ENCODE results near the gene HMGN4. TPM values are rescaled to one million over a fixed set of nuclear protein-coding genes. Genes with fewer than 3 reads are reported as not detected.

HMGN4 gene
- total RNA-seq, 1 donor, result 62.2 TPM

GRCh38 chr6:26563488-26563887 is 25.3 kb downstream of the HMGN4 start:
- Histone ChIP-seq H3K27ac (ENCODE audit: low read depth, low read length) (no peak overlapping the region), H3K4me2 (ENCODE audit: insufficient read depth, low read length) (no peak overlapping the region), H2AFZ (ENCODE audit: low read length) (peak overlapping the region; percentile 41), H3K9me3 (ENCODE audit: low read depth, low read length) (no peaks in the 10 kb centered on the region), H3K36me3 (ENCODE audit: insufficient read depth, low read length) (no peaks in the 10 kb centered on the region), H3K79me2 (ENCODE audit: insufficient read depth, low read length) (no peaks in the 10 kb centered on the region), H3K27me3 (ENCODE audit: insufficient read depth, low read length) (no peaks in the 10 kb centered on the region), H3K4me3 (ENCODE audit: insufficient read depth, low read length) (no peak overlapping the region), H3K4me1 (ENCODE audit: insufficient read depth, low read length) (no peaks in the 10 kb centered on the region), H4K20me1 (ENCODE audit: insufficient read depth, low read length) (no peaks in the 10 kb centered on the region)
- TF ChIP-seq, protein P1, sequence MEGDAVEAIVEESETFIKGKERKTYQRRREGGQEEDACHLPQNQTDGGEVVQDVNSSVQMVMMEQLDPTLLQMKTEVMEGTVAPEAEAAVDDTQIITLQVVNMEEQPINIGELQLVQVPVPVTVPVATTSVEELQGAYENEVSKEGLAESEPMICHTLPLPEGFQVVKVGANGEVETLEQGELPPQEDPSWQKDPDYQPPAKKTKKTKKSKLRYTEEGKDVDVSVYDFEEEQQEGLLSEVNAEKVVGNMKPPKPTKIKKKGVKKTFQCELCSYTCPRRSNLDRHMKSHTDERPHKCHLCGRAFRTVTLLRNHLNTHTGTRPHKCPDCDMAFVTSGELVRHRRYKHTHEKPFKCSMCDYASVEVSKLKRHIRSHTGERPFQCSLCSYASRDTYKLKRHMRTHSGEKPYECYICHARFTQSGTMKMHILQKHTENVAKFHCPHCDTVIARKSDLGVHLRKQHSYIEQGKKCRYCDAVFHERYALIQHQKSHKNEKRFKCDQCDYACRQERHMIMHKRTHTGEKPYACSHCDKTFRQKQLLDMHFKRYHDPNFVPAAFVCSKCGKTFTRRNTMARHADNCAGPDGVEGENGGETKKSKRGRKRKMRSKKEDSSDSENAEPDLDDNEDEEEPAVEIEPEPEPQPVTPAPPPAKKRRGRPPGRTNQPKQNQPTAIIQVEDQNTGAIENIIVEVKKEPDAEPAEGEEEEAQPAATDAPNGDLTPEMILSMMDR (IDR thresholded peaks at IDR 0.05; ENCODE audit: extremely low read depth, low read depth, low read length), result no peak
- DNase-seq (ENCODE audit: insufficient read length, low spot score, missing footprints), result no peak

DNA sequence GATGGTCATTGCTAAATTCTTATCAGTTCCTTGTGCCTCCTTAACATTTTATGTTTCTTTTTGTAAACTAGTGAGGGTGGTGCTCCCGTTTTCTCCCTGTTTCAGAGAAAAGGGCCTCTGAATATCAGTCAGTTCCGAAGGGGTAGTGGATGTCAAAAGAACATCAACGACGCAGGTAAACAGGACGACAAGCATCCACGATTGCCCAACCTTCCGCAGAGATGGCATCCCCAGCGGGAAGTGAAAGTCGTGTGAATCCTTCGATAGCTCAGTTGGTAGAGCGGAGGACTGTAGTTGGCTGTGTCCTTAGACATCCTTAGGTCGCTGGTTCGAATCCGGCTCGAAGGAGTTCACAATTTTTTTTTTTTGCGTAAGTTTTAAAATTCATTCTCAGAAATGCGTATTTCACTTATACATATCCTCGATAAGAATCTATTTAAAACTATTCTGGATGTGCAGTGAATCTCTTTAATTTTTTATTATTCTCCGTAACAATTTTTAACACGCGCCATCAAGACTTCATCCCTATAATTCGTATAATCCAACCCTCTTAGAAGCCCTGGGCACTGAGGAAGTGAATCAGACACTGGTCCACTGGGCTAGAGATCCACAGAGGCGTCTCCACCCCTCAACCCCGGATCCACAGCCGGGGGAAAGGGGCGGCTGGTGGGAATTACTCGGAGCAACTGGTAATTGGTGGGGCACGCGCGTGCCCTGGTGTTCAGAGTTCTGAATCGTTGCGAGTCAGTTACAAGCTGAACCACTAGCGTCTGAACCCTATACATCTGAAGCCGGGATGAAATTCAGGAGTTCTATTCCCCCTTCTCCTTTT is 30.7 kb downstream of the HMGN4 start:
- peak overlapping the region; percentile 97 for H2AFZ ChIP-seq (ENCODE audit: low read length)
- peak overlapping the region; percentile 91 for H3K4me3 ChIP-seq (ENCODE audit: insufficient read depth, low read length)
- H3K9me3 ChIP-seq (ENCODE audit: low read depth, low read length), result no peaks in the 10 kb centered on the region
- TF ChIP-seq, protein P1 (IDR thresholded peaks at IDR 0.05; ENCODE audit: extremely low read depth, low read depth, low read length), result peak; percentile 46
- DNase-seq (ENCODE audit: insufficient read length, low spot score, missing footprints), result peak; percentile 73
- no peaks in the 10 kb centered on the region for H3K36me3 ChIP-seq (ENCODE audit: insufficient read depth, low read length)
- no peaks in the 10 kb centered on the region for H4K20me1 ChIP-seq (ENCODE audit: insufficient read depth, low read length)
- peak overlapping the region; percentile 20 for H3K27ac ChIP-seq (ENCODE audit: low read depth, low read length)
- H3K4me2 ChIP-seq (ENCODE audit: insufficient read depth, low read length), result peak overlapping the region; percentile 94
- peaks cover 6% of the 10 kb centered on the region for H3K4me1 ChIP-seq (ENCODE audit: insufficient read depth, low read length)
- H3K79me2 ChIP-seq (ENCODE audit: insufficient read depth, low read length), result no peaks in the 10 kb centered on the region
- H3K27me3 ChIP-seq (ENCODE audit: insufficient read depth, low read length), result no peaks in the 10 kb centered on the region

DNA sequence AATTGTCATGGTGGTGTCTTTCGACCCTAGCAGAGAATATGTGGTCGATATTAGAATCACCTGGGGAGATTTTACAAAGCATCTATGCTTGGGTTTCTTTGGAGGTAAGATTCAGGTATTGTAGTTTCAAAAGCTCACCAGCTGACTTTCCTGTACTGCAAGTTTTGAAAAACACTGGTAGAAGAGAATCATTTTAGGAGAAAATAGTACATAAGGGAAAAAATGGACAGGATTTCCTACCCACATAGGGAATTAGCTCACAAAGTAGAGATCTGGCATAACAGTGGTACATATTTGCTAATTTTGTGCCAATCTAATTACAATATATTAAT is 31.2 kb downstream of the HMGN4 start:
- no peaks in the 10 kb centered on the region for H3K79me2 ChIP-seq (ENCODE audit: insufficient read depth, low read length)
- no peaks in the 10 kb centered on the region for H3K36me3 ChIP-seq (ENCODE audit: insufficient read depth, low read length)
- H2AFZ ChIP-seq (ENCODE audit: low read length), result peak overlapping the region; percentile 88
- H3K27ac ChIP-seq (ENCODE audit: low read depth, low read length), result no peak overlapping the region
- peaks cover 6% of the 10 kb centered on the region for H3K4me1 ChIP-seq (ENCODE audit: insufficient read depth, low read length)
- H4K20me1 ChIP-seq (ENCODE audit: insufficient read depth, low read length), result no peaks in the 10 kb centered on the region
- no peaks in the 10 kb centered on the region for H3K9me3 ChIP-seq (ENCODE audit: low read depth, low read length)
- peak overlapping the region; percentile 94 for H3K4me2 ChIP-seq (ENCODE audit: insufficient read depth, low read length)
- peak overlapping the region; percentile 91 for H3K4me3 ChIP-seq (ENCODE audit: insufficient read depth, low read length)
- no peaks in the 10 kb centered on the region for H3K27me3 ChIP-seq (ENCODE audit: insufficient read depth, low read length)
- DNase-seq (ENCODE audit: insufficient read length, low spot score, missing footprints), result no peak
- TF ChIP-seq, protein P1 (IDR thresholded peaks at IDR 0.05; ENCODE audit: extremely low read depth, low read depth, low read length), result no peak

- H3K36me3 ChIP-seq (ENCODE audit: insufficient read depth, low read length), result no peaks in the 10 kb centered on the region
- no peak overlapping the region for H3K4me2 ChIP-seq (ENCODE audit: insufficient read depth, low read length)
- TF ChIP-seq, protein P1 (IDR thresholded peaks at IDR 0.05; ENCODE audit: extremely low read depth, low read depth, low read length), result no peak
- H3K4me3 ChIP-seq (ENCODE audit: insufficient read depth, low read length), result no peak overlapping the region
- H3K79me2 ChIP-seq (ENCODE audit: insufficient read depth, low read length), result no peaks in the 10 kb centered on the region
- no peak overlapping the region for H2AFZ ChIP-seq (ENCODE audit: low read length)
- H4K20me1 ChIP-seq (ENCODE audit: insufficient read depth, low read length), result no peaks in the 10 kb centered on the region
- DNase-seq (ENCODE audit: insufficient read length, low spot score, missing footprints), result no peak
- no peak overlapping the region for H3K27ac ChIP-seq (ENCODE audit: low read depth, low read length)
- no peaks in the 10 kb centered on the region for H3K27me3 ChIP-seq (ENCODE audit: insufficient read depth, low read length)
- peaks cover 6% of the 10 kb centered on the region for H3K4me1 ChIP-seq (ENCODE audit: insufficient read depth, low read length)
- no peaks in the 10 kb centered on the region for H3K9me3 ChIP-seq (ENCODE audit: low read depth, low read length)
These were observed 32.1 kb downstream of the HMGN4 start for GRCh38 chr6:26570027-26570809.

Measured in osteoblast (primary cell).